RWPE2 (cell line): Measurements from ENCODE around the gene ZBTB8A.

Source experiments
- ATAC-seq: fragments of 200-7000 bp; cut with Tn5 transposase; 3 replicates; pipeline ENCODE4 v1.9.1; 2021; ENCODE audit warnings: low read depth
- DNase-seq: peaks from one replicate; pipeline ENCODE4 v3.0.0-alpha.2; 2020; ENCODE audit warnings: low spot score
- H3K27ac ChIP-seq: fragments of 450-650 bp; 2 replicates; pipeline ENCODE4 v1.5.1; 2017; ENCODE audit warnings: mild to moderate bottlenecking; ENCODE audit not compliant: poor library complexity, severe bottlenecking
- H3K27me3 ChIP-seq: fragments of 250-450 bp; sonication (Bioruptor Pico); 2 replicates; pipeline ENCODE4 v1.5.1; 2021; ENCODE audit warnings: mild to moderate bottlenecking, moderate library complexity; ENCODE audit not compliant: insufficient read depth, poor library complexity, severe bottlenecking
- H3K36me3 ChIP-seq: fragments of 250-450 bp; sonication (Bioruptor Pico); 2 replicates; pipeline ENCODE4 v1.5.1; 2020; ENCODE audit warnings: low read depth, mild to moderate bottlenecking, moderate library complexity
- H3K4me1 ChIP-seq: fragments of 250-450 bp; sonication (Bioruptor Pico); 2 replicates; pipeline ENCODE4 v1.5.1; 2021; ENCODE audit warnings: mild to moderate bottlenecking, moderate library complexity; ENCODE audit not compliant: insufficient read depth, poor library complexity, severe bottlenecking
- H3K4me3 ChIP-seq: fragments of 250-450 bp; sonication (Bioruptor Pico); 2 replicates; pipeline ENCODE4 v1.5.1; 2021; ENCODE audit warnings: mild to moderate bottlenecking, moderate library complexity; ENCODE audit not compliant: severe bottlenecking
- H3K9me3 ChIP-seq: fragments of 250-450 bp; sonication (Bioruptor Pico); 2 replicates; pipeline ENCODE4 v1.5.1; 2021; ENCODE audit warnings: mild to moderate bottlenecking, moderate library complexity; ENCODE audit not compliant: severe bottlenecking
- CTCF ChIP-seq: fragments of 450-650 bp; IDR thresholded peaks from one replicate; pipeline ENCODE4 v1.5.1; 2017; ENCODE audit warnings: mild to moderate bottlenecking, moderate library complexity; ENCODE audit not compliant: poor library complexity, severe bottlenecking

ZBTB8A gene

GRCh38 chr1:32644426-32644825, 105.2 kb downstream of the ZBTB8A start:
- Histone ChIP-seq H3K4me3 (no peak overlapping the region), H3K9me3 (no peaks in the 10 kb centered on the region), H3K4me1 (no peaks in the 10 kb centered on the region), H3K27me3 (no peaks in the 10 kb centered on the region), H3K27ac (no peak overlapping the region), H3K36me3 (peaks cover 15% of the 10 kb centered on the region)
- no peak for TF ChIP-seq CTCF
- ATAC-seq (no peak), DNase-seq (no peak)

- ATAC-seq (no peak), DNase-seq (no peak)
- no peak for TF ChIP-seq CTCF
- peaks cover 20% of the 10 kb centered on the region for H3K36me3 ChIP-seq
- no peaks in the 10 kb centered on the region for H3K9me3 ChIP-seq
- no peak overlapping the region for H3K27ac ChIP-seq
- no peaks in the 10 kb centered on the region for H3K27me3 ChIP-seq
- peaks cover 6% of the 10 kb centered on the region for H3K4me1 ChIP-seq
- no peak overlapping the region for H3K4me3 ChIP-seq
Observed at GRCh38 chr1:32647308-32648134, 108.3 kb downstream of the ZBTB8A start.

GRCh38 chr1:32650248-32650751, 111.1 kb downstream of the ZBTB8A start, which contains the start of gene ZBTB8OS:
TSS of gene ZBTB8OS (minus strand) at chr1:32650550. CDS start at chr1:32650529, 21 bp downstream.
- peaks cover 47% of the 10 kb centered on the region for H3K36me3 ChIP-seq
- peak; percentile 93 for DNase-seq
- no peak for TF ChIP-seq CTCF
- peak within 1 kb of the TSS; percentile 92 for H3K27ac ChIP-seq
- peaks cover 13% of the 10 kb centered on the region for H3K4me1 ChIP-seq
- H3K27me3 ChIP-seq, result no peaks in the 10 kb centered on the region
- H3K9me3 ChIP-seq, result no peaks in the 10 kb centered on the region
- peak within 1 kb of the TSS; percentile 60 for H3K4me3 ChIP-seq
- ATAC-seq, result peak; percentile 85

- no peak for TF ChIP-seq CTCF
- peak within 1 kb of the TSS; percentile 60 for H3K4me3 ChIP-seq
- peak; percentile 95 for DNase-seq
- H3K27ac ChIP-seq, result peak within 1 kb of the TSS; percentile 92
- H3K36me3 ChIP-seq, result peaks cover 47% of the 10 kb centered on the region
- peaks cover 13% of the 10 kb centered on the region for H3K4me1 ChIP-seq
- ATAC-seq, result peak; percentile 89
- H3K27me3 ChIP-seq, result no peaks in the 10 kb centered on the region
- H3K9me3 ChIP-seq, result no peaks in the 10 kb centered on the region
Observed at GRCh38 chr1:32650752-32651460, 111.7 kb downstream of the ZBTB8A start, which contains the start of gene RBBP4. TSS of gene RBBP4 (plus strand) at chr1:32651208. CDS start at chr1:32651307, 99 bp downstream.
